Breast epithelium (tissue), 3 donors: ENCODE data around the gene EVA1A.

Experiments
- POLR2A ChIP-seq: fragments of 450-650 bp; IDR thresholded peaks from one replicate; pipeline ENCODE4 v1.6.1; 2016; ENCODE audit warnings: antibody characterized with exemption, mild to moderate bottlenecking, moderate library complexity
- TF ChIP-seq, protein P1 (sequence below), 3 donors: fragments of 450-650 bp; IDR thresholded peaks; one replicate each; pipeline ENCODE4 v1.5.1; 2016 to 2017; ENCODE audit warnings: antibody characterized with exemption in 3 of 3, mild to moderate bottlenecking in 3 of 3, moderate library complexity in 3 of 3

DNA sequence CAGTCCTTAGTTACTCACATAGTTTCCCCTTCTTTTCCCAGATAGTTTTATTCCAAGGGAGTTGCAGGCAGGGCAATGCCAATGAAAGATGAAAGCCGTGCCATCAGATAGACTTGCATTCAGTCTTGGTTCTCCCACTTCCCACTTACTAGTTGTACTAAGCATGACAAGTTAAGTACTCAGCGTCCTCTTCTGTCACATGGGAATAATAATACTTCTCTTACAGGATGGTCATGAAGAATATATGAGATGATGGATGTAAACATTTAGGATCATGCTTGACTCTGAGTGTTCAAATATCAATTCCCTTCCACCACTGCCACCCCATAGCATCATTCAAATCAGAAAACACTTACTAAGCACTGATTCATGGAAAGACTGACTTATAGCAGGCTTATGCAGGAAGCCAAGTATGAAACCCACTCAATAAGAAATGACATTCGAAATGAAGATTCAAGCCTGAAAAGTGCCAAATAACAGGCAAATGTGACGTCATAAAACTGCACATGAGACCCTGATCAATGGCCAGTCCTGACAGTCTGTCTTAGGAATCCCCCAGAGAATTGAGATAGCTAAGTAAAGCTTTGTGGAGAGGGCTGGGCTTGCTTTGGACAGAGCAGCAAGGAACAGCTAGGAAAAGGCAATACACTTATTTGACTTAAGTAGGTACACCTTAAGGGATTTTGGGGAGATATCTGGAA, 11.1 kb upstream of the EVA1A start:
- no peak for TF ChIP-seq POLR2A
- TF ChIP-seq, protein P1, sequence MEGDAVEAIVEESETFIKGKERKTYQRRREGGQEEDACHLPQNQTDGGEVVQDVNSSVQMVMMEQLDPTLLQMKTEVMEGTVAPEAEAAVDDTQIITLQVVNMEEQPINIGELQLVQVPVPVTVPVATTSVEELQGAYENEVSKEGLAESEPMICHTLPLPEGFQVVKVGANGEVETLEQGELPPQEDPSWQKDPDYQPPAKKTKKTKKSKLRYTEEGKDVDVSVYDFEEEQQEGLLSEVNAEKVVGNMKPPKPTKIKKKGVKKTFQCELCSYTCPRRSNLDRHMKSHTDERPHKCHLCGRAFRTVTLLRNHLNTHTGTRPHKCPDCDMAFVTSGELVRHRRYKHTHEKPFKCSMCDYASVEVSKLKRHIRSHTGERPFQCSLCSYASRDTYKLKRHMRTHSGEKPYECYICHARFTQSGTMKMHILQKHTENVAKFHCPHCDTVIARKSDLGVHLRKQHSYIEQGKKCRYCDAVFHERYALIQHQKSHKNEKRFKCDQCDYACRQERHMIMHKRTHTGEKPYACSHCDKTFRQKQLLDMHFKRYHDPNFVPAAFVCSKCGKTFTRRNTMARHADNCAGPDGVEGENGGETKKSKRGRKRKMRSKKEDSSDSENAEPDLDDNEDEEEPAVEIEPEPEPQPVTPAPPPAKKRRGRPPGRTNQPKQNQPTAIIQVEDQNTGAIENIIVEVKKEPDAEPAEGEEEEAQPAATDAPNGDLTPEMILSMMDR (IDR thresholded peaks at IDR 0.05) = no peak
